T-cell (primary cell): ENCODE results near the gene HCAR2. TPM values are rescaled to one million over a fixed set of nuclear protein-coding genes. Genes with fewer than 3 reads are reported as not detected.

Experiments used
- ATAC-seq, 4 experiments: fragments of 200-7000 bp in 3 of 4; fragments of 150-1000 bp in 1 of 4; cut with Tn5 transposase; replicated peaks in 1 of 4; 1 replicate in 3 of 4; 2 replicates in 1 of 4; pipeline ENCODE4 v1.10.0; 2021; ENCODE audit warnings: moderate library complexity in 3 of 4, mild to moderate bottlenecking in 2 of 4, moderate number of reproducible peaks in 1 of 4
- CTCF ChIA-PET, 2 donors: fragments of 300-600 bp; sonication (Branson Sonifier 250); formaldehyde crosslinking; loops; one replicate each; lab custom pipeline; 2022; ENCODE audit warnings: antibody characterized with exemption in 2 of 2; lab: Charles Lee
- POLR2A ChIA-PET, 2 donors: fragments of 300-600 bp; sonication (Branson Sonifier 250); formaldehyde crosslinking; loops; one replicate each; lab custom pipeline; 2022; ENCODE audit warnings: antibody characterized with exemption in 2 of 2; lab: Charles Lee
- DNase-seq, 35 experiments: peaks; one replicate each; pipeline versions ENCODE4 v3.0.0 to v3.0.0-alpha.2; 2013 to 2023
- H3K27ac ChIP-seq: one replicate; pipeline ENCODE4 v1.5.1; 2013; ENCODE audit warnings: low read length
- H3K27me3 ChIP-seq, 2 experiments: replicated peaks in 1 of 2; 1 replicate in 1 of 2; 2 replicates in 1 of 2; pipeline versions ENCODE4 v1.6.1 to v1.7.0; 2013; ENCODE audit warnings: low read length in 1 of 2, mixed read lengths in 1 of 2; ENCODE audit not compliant: control insufficient read depth in 2 of 2, insufficient read depth in 2 of 2; ENCODE audit errors: extremely low read depth in 1 of 2
- H3K36me3 ChIP-seq, 2 donors: 1 replicate in 1 of 2; 2 replicates in 1 of 2; pipeline versions ENCODE4 v1.6.1 to v1.7.0; 2013; ENCODE audit warnings: low read length in 1 of 2; ENCODE audit not compliant: control insufficient read depth in 2 of 2, insufficient read depth in 1 of 2; ENCODE audit errors: extremely low read depth in 1 of 2
- H3K4me1 ChIP-seq, 2 experiments: 1 replicate in 1 of 2; 2 replicates in 1 of 2; pipeline versions ENCODE4 v1.6.1 to v1.7.0; 2013; ENCODE audit warnings: low read length in 2 of 2, mixed read lengths in 1 of 2; ENCODE audit not compliant: insufficient read depth in 2 of 2, control insufficient read depth in 1 of 2; ENCODE audit errors: extremely low read depth in 1 of 2
- H3K4me3 ChIP-seq, 2 donors: 1 replicate in 1 of 2; 2 replicates in 1 of 2; pipeline versions ENCODE4 v1.5.1 to v1.7.0; 2013; ENCODE audit warnings: mild to moderate bottlenecking in 2 of 2, low read length in 1 of 2, moderate library complexity in 1 of 2; ENCODE audit not compliant: control insufficient read depth in 1 of 2; ENCODE audit errors: extremely low read depth in 1 of 2
- H3K9me3 ChIP-seq: 2 replicates; pipeline ENCODE4 v1.7.0; 2013
- H3K27ac Mint-ChIP-seq, 2 donors: one replicate each; pipeline ENCODE4 v1.8.0; 2020 to 2021; ENCODE audit warnings: mild to moderate bottlenecking in 2 of 2, mixed read lengths in 2 of 2
- H3K27me3 Mint-ChIP-seq, 2 donors: one replicate each; pipeline ENCODE4 v1.8.0; 2021 to 2022; ENCODE audit warnings: mixed read lengths in 2 of 2
- H3K36me3 Mint-ChIP-seq: one replicate; pipeline ENCODE4 v1.8.0; 2021; ENCODE audit warnings: mixed read lengths
- H3K4me1 Mint-ChIP-seq, 3 donors: one replicate each; pipeline ENCODE4 v1.8.0; 2020 to 2022; ENCODE audit warnings: mixed read lengths in 3 of 3, mild to moderate bottlenecking in 1 of 3
- H3K4me3 Mint-ChIP-seq, 3 donors: one replicate each; pipeline ENCODE4 v1.8.0; 2020 to 2022; ENCODE audit warnings: mild to moderate bottlenecking in 3 of 3, mixed read lengths in 3 of 3, moderate library complexity in 3 of 3
- H3K9me3 Mint-ChIP-seq, 3 donors: one replicate each; pipeline ENCODE4 v1.8.0; 2020 to 2022; ENCODE audit warnings: mixed read lengths in 3 of 3
- WGBS: methylation state at CpG from one replicate; pipeline ENCODE4 v1.1.5; 2013; ENCODE audit warnings: missing lambda C conversion rate; ENCODE audit not compliant: insufficient coverage; 5-methylcytosine and 5-hydroxymethylcytosine counted together
- total RNA-seq, 35 experiments: library from RNA in 6 of 35; stranded (reverse) in 6 of 35; fragments of 120-200 nt in 1 of 35; gene quantifications; one replicate each; pipeline versions ENCODE4 v1.2.1 to v1.2.4 and lab custom pipeline; 2013 to 2026

HCAR2 gene
- total RNA-seq, 5 donors from 2014 or later (not counting 1 experiment from before 2014, with no cell fraction given) = 0.23 TPM; not detected in 4

DNA sequence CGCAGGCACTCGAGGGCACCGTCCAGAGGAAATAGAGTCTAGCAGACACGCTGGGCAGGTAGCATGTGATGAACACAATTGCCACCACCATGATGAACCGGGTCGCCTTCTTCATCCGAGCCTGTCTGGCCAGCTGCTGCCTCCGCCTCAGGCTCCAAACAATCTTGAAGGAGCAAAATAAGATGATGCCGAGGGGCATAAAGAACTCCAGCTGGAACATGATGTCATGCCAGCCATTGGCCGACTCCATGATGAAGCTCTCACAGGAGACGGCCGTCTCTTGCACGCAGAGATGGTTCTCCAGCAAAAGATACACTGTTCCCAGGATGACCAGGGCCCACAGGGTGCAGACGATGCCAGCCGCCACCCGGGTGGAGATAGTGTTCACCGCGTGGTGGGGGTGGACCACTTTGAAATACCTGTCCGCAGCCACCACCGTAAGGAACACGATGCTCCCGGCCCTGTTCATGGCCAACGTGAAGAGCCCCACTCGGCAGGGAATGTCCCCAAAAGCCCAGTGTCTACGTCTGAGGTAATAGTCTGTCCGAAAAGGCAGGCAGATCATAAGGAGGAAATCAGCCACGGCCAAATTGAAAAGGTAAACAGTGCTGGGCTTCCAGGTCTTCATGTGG is 26.5 kb upstream of the HCAR2 start:
- no peak overlapping the region for H3K4me3 ChIP-seq
- H3K9me3 ChIP-seq = no peaks in the 10 kb centered on the region
- no peak overlapping the region for H3K27ac Mint-ChIP-seq
- H3K27me3 ChIP-seq = peaks cover 0 to 25% of the 10 kb centered on the region in 2 experiments
- 81% methylated on average over 27 of the region's 27 CpGs for WGBS
- ChIA-PET CTCF (no interaction called here), POLR2A (no interaction called here)
- no peaks in the 10 kb centered on the region for H3K36me3 ChIP-seq
- no peaks in the 10 kb centered on the region for H3K9me3 Mint-ChIP-seq
- H3K36me3 Mint-ChIP-seq = no peaks in the 10 kb centered on the region
- H3K27ac ChIP-seq = no peak overlapping the region
- DNase-seq (no peak), ATAC-seq (no peak)
- H3K4me1 Mint-ChIP-seq = peaks cover 46 to 48% (median 47%) of the 10 kb centered on the region in 3 donors
- peaks cover 0 to 9% of the 10 kb centered on the region in 2 donors for H3K27me3 Mint-ChIP-seq
- peak overlapping the region in 2 of 3 donors; percentile 17 to 56 for H3K4me3 Mint-ChIP-seq
- H3K4me1 ChIP-seq = peaks cover 7 to 26% of the 10 kb centered on the region in 2 experiments

DNA sequence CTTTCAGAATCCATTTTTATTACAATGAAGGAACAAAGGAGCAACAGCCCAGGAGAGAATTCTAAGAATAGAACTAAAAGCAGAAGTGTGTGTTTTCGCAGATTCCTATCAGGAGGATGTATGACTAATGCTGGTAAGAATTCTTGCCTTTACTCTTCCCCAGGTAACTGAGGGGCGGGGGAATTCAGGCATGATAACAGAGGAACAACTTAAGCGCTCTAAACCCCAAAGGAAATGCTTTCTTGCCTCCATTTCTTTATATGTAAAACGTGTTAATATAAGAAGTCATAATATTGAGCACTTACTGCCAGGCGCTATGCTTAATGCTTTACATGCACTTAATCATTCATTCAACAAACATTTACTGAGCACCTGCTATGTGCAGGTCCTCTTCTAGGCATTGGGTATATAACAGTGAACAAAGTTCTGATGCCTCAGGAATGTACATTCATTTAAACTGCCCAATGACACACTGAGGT is 23.0 kb upstream of the HCAR2 start:
- Mint-ChIP-seq H3K4me1 (peaks cover 21 to 26% (median 22%) of the 10 kb centered on the region in 3 donors), H3K27me3 (peaks cover 0 to 13% of the 10 kb centered on the region in 2 donors), H3K36me3 (no peaks in the 10 kb centered on the region), H3K27ac (peak overlapping the region; percentile 29 to 55), H3K4me3 (no peak overlapping the region), H3K9me3 (no peaks in the 10 kb centered on the region)
- Histone ChIP-seq H3K4me3 (no peak overlapping the region), H3K4me1 (peaks cover 0 to 12% of the 10 kb centered on the region in 2 experiments), H3K27ac (no peak overlapping the region), H3K27me3 (peaks cover 0 to 20% of the 10 kb centered on the region in 2 experiments), H3K9me3 (no peaks in the 10 kb centered on the region), H3K36me3 (no peaks in the 10 kb centered on the region)
- WGBS = no CpG with 5 or more reads among the region's 5 CpGs
- ATAC-seq (peak; percentile 32 to 70 (median 53)), DNase-seq (peak in 1 of 35 experiments; percentile 4)
- POLR2A ChIA-PET = interaction anchor here in 1 of 2 donors (0.6 kb wide), 1 partner anchor 143 kb away, joined by 6 read pairs; no protein-coding TSS in a partner anchor
- CTCF ChIA-PET = interaction anchor here in 1 of 2 donors (0.6 kb wide), 1 partner anchor 76 kb away, joined by 3 read pairs; no protein-coding TSS in a partner anchor

DNA sequence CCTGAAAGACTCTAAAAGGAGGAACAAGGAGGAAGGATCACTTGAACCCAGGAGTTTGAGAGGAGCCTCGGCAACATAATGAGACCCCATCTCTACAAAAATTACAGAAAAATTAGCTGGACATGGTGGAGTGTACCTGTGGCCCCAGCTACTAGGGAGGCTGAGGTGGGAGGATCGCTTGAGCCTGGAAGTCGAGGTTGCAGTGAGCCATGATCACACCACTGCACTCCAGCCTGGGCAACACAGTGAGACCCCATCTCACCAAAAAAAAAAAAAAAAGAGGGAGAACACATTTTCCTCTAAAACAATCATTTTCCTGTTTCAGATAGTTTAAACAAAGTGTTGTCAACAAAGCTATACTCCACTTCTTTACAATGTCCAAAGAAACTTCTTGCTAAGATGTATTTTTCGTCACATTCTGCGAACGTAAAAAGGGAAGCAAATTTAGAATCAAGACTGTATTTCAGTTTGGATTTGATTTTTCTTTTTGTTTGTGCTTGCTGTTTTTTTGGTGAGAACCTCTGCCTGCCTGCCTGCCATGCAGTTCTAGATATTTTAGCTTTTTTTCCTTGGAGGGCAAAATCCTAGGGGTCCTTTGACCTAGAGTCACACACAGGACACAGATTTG is 22.4 kb upstream of the HCAR2 start:
- Histone ChIP-seq H3K27me3 (peaks cover 0 to 17% of the 10 kb centered on the region in 2 experiments), H3K9me3 (no peaks in the 10 kb centered on the region), H3K4me3 (no peak overlapping the region), H3K36me3 (no peaks in the 10 kb centered on the region), H3K4me1 (peaks cover 0 to 9% of the 10 kb centered on the region in 2 experiments), H3K27ac (no peak overlapping the region)
- H3K4me1 Mint-ChIP-seq = peaks cover 19 to 22% (median 21%) of the 10 kb centered on the region in 3 donors
- ChIA-PET POLR2A (interaction anchor here in 1 of 2 donors (0.6 kb wide), 1 partner anchor 143 kb away, joined by 6 read pairs; no protein-coding TSS in a partner anchor), CTCF (interaction anchor here in 1 of 2 donors (0.6 kb wide), 1 partner anchor 75 kb away, joined by 3 read pairs; no protein-coding TSS in a partner anchor)
- H3K9me3 Mint-ChIP-seq = no peaks in the 10 kb centered on the region
- no peak for DNase-seq
- ATAC-seq = no peak
- peak overlapping the region; percentile 29 to 55 for H3K27ac Mint-ChIP-seq
- H3K36me3 Mint-ChIP-seq = no peaks in the 10 kb centered on the region
- H3K4me3 Mint-ChIP-seq = no peak overlapping the region
- peaks cover 0 to 15% of the 10 kb centered on the region in 2 donors for H3K27me3 Mint-ChIP-seq
- WGBS = 92% methylated on average over 2 of the region's 6 CpGs

DNA sequence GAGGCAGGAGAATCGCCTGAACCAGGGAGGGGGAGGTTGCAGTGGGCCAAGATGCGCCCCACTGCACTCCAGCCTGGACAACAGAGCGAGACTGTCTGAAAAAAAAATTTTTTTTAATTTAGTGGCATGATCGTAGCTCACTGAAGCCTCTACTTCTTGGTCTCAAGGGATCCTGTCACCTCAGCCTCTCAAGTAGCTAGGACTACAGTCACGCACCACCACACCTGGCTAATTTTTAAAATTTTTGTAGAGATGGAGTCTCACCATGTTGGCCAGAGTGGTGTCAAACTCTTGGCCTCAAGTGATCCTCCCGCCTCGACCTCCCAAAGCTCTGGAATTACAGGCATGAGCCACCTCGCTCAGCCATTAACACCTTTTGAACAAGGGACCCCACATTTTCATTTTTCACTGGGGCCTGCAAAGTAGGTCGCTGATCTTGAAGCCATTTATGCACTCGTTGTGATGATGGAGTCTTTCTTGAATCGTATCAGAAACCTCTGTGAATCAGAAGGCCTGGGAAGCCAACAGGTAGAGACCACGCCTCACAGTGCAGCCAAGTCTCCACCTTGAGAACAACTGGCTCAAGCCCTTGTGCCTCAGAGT is 21.6 kb upstream of the HCAR2 start:
- 94% methylated on average over 9 of the region's 12 CpGs for WGBS
- no peaks in the 10 kb centered on the region for H3K9me3 ChIP-seq

DNA sequence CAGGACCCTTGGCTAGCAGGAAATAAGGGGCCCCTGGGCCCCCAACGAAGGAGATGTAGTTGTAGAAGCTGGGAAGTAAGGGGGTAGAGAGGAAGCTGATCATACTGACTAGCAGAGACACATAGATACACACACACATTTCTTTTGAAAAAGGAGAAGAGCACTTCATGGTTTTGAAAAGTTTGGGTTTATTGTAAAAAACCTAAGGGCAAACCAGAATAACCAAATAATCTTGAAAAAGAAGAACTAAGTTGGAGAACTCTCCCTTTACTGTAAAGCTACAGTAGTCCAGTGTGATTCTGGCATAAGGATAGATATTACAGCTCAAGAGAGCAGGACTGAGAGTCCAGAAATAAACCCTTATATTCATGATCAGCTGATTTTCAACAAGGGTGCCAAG is 19.2 kb upstream of the HCAR2 start:
- Histone ChIP-seq H3K9me3 (no peaks in the 10 kb centered on the region), H3K36me3 (no peaks in the 10 kb centered on the region), H3K27ac (no peak overlapping the region), H3K27me3 (peaks cover 0 to 2% of the 10 kb centered on the region in 2 experiments), H3K4me1 (no peaks in the 10 kb centered on the region), H3K4me3 (no peak overlapping the region)
- DNase-seq = no peak
- H3K27me3 Mint-ChIP-seq = peaks cover 0 to 6% of the 10 kb centered on the region in 2 donors
- H3K4me3 Mint-ChIP-seq = no peak overlapping the region
- no peaks in the 10 kb centered on the region for H3K9me3 Mint-ChIP-seq
- H3K4me1 Mint-ChIP-seq = peaks cover 7 to 14% (median 10%) of the 10 kb centered on the region in 3 donors
- H3K27ac Mint-ChIP-seq = no peak overlapping the region
- no peaks in the 10 kb centered on the region for H3K36me3 Mint-ChIP-seq
- ChIA-PET POLR2A (no interaction called here), CTCF (interaction anchor here in 1 of 2 donors (0.6 kb wide), 1 partner anchor 1224 kb away, joined by 3 read pairs; no protein-coding TSS in a partner anchor)
- ATAC-seq = no peak
- WGBS = no CpG with 5 or more reads among the region's 1 CpG

More for the DNA sequence above, 21.6 kb upstream of the HCAR2 start:
- peaks cover 0 to 1% of the 10 kb centered on the region in 2 experiments for H3K4me1 ChIP-seq
- no peak overlapping the region for H3K27ac ChIP-seq
- no peaks in the 10 kb centered on the region for H3K36me3 ChIP-seq
- Mint-ChIP-seq H3K4me3 (no peak overlapping the region), H3K27ac (no peak overlapping the region), H3K9me3 (no peaks in the 10 kb centered on the region), H3K36me3 (no peaks in the 10 kb centered on the region), H3K4me1 (peaks cover 14% of the 10 kb centered on the region in 3 donors), H3K27me3 (peaks cover 0 to 13% of the 10 kb centered on the region in 2 donors)
- DNase-seq (no peak), ATAC-seq (no peak)
- ChIA-PET CTCF (no interaction called here), POLR2A (no interaction called here)
- no peak overlapping the region for H3K4me3 ChIP-seq
- peaks cover 0 to 8% of the 10 kb centered on the region in 2 experiments for H3K27me3 ChIP-seq

DNA sequence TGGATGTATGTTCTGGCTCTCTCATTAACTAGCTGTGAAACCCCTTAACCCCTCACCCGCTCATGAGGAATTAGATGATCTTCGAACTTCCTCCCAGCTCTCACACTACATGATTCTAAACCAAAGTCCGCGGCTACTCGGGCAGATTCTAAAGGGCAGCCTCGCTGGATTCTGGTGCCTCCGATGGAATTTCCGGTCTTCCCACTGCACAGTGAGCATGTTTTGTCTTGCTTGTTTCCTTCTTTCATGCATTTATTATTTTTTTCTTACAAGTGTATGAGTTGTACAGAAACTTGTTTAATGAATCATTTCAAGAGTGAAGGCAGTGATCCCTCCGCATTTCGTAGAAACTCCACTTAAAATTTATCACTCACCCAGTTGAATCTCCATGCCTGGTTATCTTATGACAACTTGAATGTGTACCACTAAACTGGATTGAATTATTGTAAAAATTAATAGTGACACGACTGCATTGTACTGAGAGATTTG is 17.9 kb upstream of the HCAR2 start:
- H3K27ac ChIP-seq = no peak overlapping the region
- peaks cover 0 to 6% of the 10 kb centered on the region in 2 donors for H3K27me3 Mint-ChIP-seq
- WGBS = 70% methylated on average over 2 of the region's 11 CpGs
- H3K36me3 ChIP-seq = no peaks in the 10 kb centered on the region
- peaks cover 4 to 10% (median 5%) of the 10 kb centered on the region in 3 donors for H3K4me1 Mint-ChIP-seq
- H3K4me3 ChIP-seq = no peak overlapping the region
- H3K4me3 Mint-ChIP-seq = no peak overlapping the region
- H3K4me1 ChIP-seq = no peaks in the 10 kb centered on the region
- no peak for DNase-seq
- ChIA-PET CTCF (no interaction called here), POLR2A (no interaction called here)
- no peaks in the 10 kb centered on the region for H3K9me3 ChIP-seq
- H3K27ac Mint-ChIP-seq = no peak overlapping the region
- H3K27me3 ChIP-seq = peaks cover 0 to 2% of the 10 kb centered on the region in 2 experiments
- no peak for ATAC-seq
- H3K36me3 Mint-ChIP-seq = no peaks in the 10 kb centered on the region
- H3K9me3 Mint-ChIP-seq = no peaks in the 10 kb centered on the region
